Upper lobe of right lung (tissue), 1 donor: ENCODE data around the gene CD93. TPM values are rescaled to one million over a fixed set of nuclear protein-coding genes. Genes with fewer than 3 reads are reported as not detected.

Experiments
- ATAC-seq: fragments of 200-7000 bp; cut with Tn5 transposase; one replicate; pipeline ENCODE4 v1.9.1; 2020; ENCODE audit warnings: mild to moderate bottlenecking, moderate library complexity
- DNase-seq: peaks from one replicate; pipeline ENCODE4 v3.0.0-alpha.2; 2020
- H3K27ac ChIP-seq: fragments of 200-600 bp; one replicate; pipeline ENCODE4 v1.8.0; 2022
- H3K27me3 ChIP-seq: fragments of 200-600 bp; one replicate; pipeline ENCODE4 v1.8.0; 2022; ENCODE audit warnings: mild to moderate bottlenecking
- H3K36me3 ChIP-seq: fragments of 200-600 bp; one replicate; pipeline ENCODE4 v1.8.0; 2022
- H3K4me1 ChIP-seq: fragments of 200-600 bp; one replicate; pipeline ENCODE4 v1.8.0; 2022
- H3K4me3 ChIP-seq: fragments of 200-600 bp; one replicate; pipeline ENCODE4 v1.8.0; 2022; ENCODE audit warnings: mild to moderate bottlenecking
- H3K9me3 ChIP-seq: fragments of 200-600 bp; one replicate; pipeline ENCODE4 v1.8.0; 2022
- CTCF ChIP-seq: fragments of 200-600 bp; IDR thresholded peaks from one replicate; pipeline ENCODE4 v1.8.0; 2022; ENCODE audit warnings: antibody characterized with exemption
- intact Hi-C: fragments of 100-400 bp; cut with DNase I; formaldehyde crosslinking; loops from one replicate; pipeline ENCODE4 v1.11.0; 2022
- total RNA-seq: library from RNA; stranded (reverse); fragmentation: NEBNext Ultra II Directional; extraction: Animal tissue kit (Norgen Biotek cat#: 25700); gene quantifications from one replicate; pipeline ENCODE4 v1.2.1, GENCODE V29; 2021
- donor health status: DM: no; HTN: yes; CAD: no; lungs with severe emphysema.

CD93 gene
- total RNA-seq, 1 donor from 2014 or later, result 160 TPM

GRCh38 chr20:23065266-23066201, 20.6 kb downstream of the CD93 start:
- no peaks in the 10 kb centered on the region for H3K36me3 ChIP-seq
- H3K4me1 ChIP-seq, result peaks cover 23% of the 10 kb centered on the region
- H3K27me3 ChIP-seq, result no peaks in the 10 kb centered on the region
- H3K9me3 ChIP-seq, result no peaks in the 10 kb centered on the region
- no peak for DNase-seq
- H3K27ac ChIP-seq, result no peak overlapping the region
- no peak for TF ChIP-seq CTCF
- intact Hi-C loops, result no loop called here
- no peak overlapping the region for H3K4me3 ChIP-seq
- ATAC-seq, result no peak

GRCh38 chr20:23063581-23063980, 22.5 kb downstream of the CD93 start:
- H3K4me3 ChIP-seq, result no peak overlapping the region
- ATAC-seq (no peak), DNase-seq (no peak)
- no peaks in the 10 kb centered on the region for H3K36me3 ChIP-seq
- H3K27ac ChIP-seq, result no peak overlapping the region
- no peaks in the 10 kb centered on the region for H3K27me3 ChIP-seq
- H3K9me3 ChIP-seq, result no peaks in the 10 kb centered on the region
- intact Hi-C loops, result no loop called here
- TF ChIP-seq CTCF, result no peak
- peaks cover 38% of the 10 kb centered on the region for H3K4me1 ChIP-seq

- no peak for TF ChIP-seq CTCF
- Histone ChIP-seq H3K27me3 (no peaks in the 10 kb centered on the region), H3K9me3 (no peaks in the 10 kb centered on the region), H3K4me1 (peaks cover 38% of the 10 kb centered on the region), H3K36me3 (no peaks in the 10 kb centered on the region), H3K4me3 (no peak overlapping the region), H3K27ac (no peak overlapping the region)
- ATAC-seq (no peak), DNase-seq (no peak)
- intact Hi-C loops, result no loop called here
These were observed 23.0 kb downstream of the CD93 start for GRCh38 chr20:23063168-23063567.

- no peaks in the 10 kb centered on the region for H3K36me3 ChIP-seq
- H3K27ac ChIP-seq, result no peak overlapping the region
- H3K4me3 ChIP-seq, result no peak overlapping the region
- DNase-seq (no peak), ATAC-seq (no peak)
- peaks cover 38% of the 10 kb centered on the region for H3K4me1 ChIP-seq
- no peak for TF ChIP-seq CTCF
- no peaks in the 10 kb centered on the region for H3K27me3 ChIP-seq
- H3K9me3 ChIP-seq, result no peaks in the 10 kb centered on the region
- intact Hi-C loops, result no loop called here
These were observed 23.5 kb downstream of the CD93 start for GRCh38 chr20:23062632-23063031.

GRCh38 chr20:23061734-23062561, 24.2 kb downstream of the CD93 start:
- intact Hi-C loops, result no loop called here
- Histone ChIP-seq H3K4me3 (no peak overlapping the region), H3K9me3 (no peaks in the 10 kb centered on the region), H3K27me3 (no peaks in the 10 kb centered on the region), H3K27ac (peak overlapping the region; percentile 32), H3K36me3 (no peaks in the 10 kb centered on the region), H3K4me1 (peaks cover 38% of the 10 kb centered on the region)
- ATAC-seq (peak; percentile 82), DNase-seq (no peak)
- peak; percentile 57 for TF ChIP-seq CTCF
